Retinal pigment epithelial cell (primary cell): Measurements from ENCODE around the gene UNG.
A peak's percentile ranks its signal among the peaks of the same experiment; 100 is the strongest.

Experiments
- DNase-seq: peaks from one replicate; pipeline ENCODE4 v3.0.0-alpha.2; 2010; ENCODE audit warnings: low read depth
- H3K4me3 ChIP-seq: 2 replicates; pipeline ENCODE4 v1.5.1; 2011; ENCODE audit warnings: mild to moderate bottlenecking, low read length, control low read depth, moderate library complexity
- CTCF ChIP-seq: conservative IDR thresholded peaks from 2 replicates; pipeline ENCODE4 v1.5.1; 2011; ENCODE audit warnings: low read depth, low read length, control low read depth, inconsistent platforms

UNG gene

GRCh38 chr12:109100741-109101140 lies 3.3 kb downstream of the UNG start:
- no peak for TF ChIP-seq CTCF
- H3K4me3 ChIP-seq: no peak overlapping the region
- DNase-seq: no peak

DNA sequence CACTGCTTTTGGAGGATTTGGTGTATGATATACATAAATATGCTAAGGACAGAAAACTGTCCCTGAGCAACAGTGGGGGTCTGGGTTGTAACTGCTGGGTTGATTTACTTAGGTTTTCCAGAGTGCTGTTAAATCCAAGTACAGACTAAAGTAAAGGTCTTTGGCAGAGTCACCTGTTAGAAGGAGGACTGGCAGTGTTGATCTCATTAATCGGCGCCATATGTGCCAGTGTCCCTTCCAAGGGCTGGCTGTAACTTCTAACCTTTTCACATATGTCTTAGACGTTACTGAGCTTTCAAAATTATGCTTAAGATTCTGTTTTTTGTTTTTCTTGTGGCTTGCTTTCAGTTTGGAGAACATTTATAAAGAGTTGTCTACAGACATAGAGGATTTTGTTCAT lies 5.1 kb downstream of the UNG start:
- TF ChIP-seq CTCF: no peak
- no peak overlapping the region for H3K4me3 ChIP-seq
- no peak for DNase-seq

- no peak overlapping the region for H3K4me3 ChIP-seq
- no peak for DNase-seq
- no peak for TF ChIP-seq CTCF
Observed at GRCh38 chr12:109105176-109105575, 7.8 kb downstream of the UNG start.

DNA sequence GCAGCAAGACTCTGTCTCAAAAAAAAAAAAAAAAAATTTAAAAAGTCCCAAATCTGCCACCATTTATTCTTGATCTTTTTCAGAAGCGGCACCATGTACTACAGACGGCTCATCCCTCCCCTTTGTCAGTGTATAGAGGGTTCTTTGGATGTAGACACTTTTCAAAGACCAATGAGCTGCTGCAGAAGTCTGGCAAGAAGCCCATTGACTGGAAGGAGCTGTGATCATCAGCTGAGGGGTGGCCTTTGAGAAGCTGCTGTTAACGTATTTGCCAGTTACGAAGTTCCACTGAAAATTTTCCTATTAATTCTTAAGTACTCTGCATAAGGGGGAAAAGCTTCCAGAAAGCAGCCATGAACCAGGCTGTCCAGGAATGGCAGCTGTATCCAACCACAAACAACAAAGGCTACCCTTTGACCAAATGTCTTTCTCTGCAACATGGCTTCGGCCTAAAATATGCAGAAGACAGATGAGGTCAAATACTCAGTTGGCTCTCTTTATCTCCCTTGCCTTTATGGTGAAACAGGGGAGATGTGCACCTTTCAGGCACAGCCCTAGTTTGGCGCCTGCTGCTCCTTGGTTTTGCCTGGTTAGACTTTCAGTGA lies 12.5 kb downstream of the UNG start:
- no peak for DNase-seq
- no peak overlapping the region for H3K4me3 ChIP-seq
- TF ChIP-seq CTCF: no peak

GRCh38 chr12:109110988-109111495 lies 13.6 kb downstream of the UNG start:
- no peak for TF ChIP-seq CTCF
- DNase-seq: peak; percentile 44
- peak overlapping the region; percentile 71 for H3K4me3 ChIP-seq

- no peak for TF ChIP-seq CTCF
- DNase-seq: no peak
- H3K4me3 ChIP-seq: no peak overlapping the region
Observed at GRCh38 chr12:109112720-109113465, 15.5 kb downstream of the UNG start.
